ENCODE data around the gene AIPL1. TPM values are rescaled to one million over a fixed set of nuclear protein-coding genes. Genes with fewer than 3 reads are reported as not detected.
A peak's percentile ranks its signal among the peaks of the same experiment; 100 is the strongest.

The AIPL1 gene
- total RNA-seq, 1 experiment from 2014 or later: 0.46 TPM

DNA sequence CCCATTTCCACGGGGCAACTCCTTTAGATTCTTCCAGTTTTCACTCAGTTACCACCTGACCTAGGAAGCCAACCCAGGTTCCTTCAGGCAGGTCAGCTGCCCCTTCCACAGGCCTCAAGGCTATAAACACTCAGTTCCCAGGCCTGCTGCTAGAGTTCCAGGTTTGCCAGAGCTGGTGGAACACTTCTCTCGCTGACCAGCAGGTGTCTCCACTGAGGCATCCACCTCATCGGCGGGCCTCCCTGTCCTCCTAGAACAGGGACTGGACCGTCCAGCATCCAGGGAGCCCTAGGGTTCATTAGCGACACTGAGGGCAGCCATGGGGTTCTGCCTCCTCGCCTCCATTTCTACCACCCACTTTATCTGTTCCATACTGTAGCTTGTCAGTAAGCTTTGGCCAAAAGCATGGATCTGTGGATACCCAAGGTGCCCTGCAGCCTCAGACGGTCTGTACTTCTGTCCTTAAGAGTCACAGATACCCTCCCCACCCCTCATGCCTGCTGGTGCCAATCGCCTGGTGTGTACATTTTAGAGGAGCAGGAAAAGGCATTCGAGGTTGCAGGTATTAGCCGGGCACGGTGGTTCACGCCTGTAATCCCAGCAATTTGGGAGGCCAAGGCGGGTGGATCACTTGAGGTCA lies 38.3 kb upstream of the AIPL1 start:
- ATAC-seq (peak; percentile 79), DNase-seq (ENCODE audit: low spot score) (peak; percentile 89)
- TF ChIP-seq, protein P1, sequence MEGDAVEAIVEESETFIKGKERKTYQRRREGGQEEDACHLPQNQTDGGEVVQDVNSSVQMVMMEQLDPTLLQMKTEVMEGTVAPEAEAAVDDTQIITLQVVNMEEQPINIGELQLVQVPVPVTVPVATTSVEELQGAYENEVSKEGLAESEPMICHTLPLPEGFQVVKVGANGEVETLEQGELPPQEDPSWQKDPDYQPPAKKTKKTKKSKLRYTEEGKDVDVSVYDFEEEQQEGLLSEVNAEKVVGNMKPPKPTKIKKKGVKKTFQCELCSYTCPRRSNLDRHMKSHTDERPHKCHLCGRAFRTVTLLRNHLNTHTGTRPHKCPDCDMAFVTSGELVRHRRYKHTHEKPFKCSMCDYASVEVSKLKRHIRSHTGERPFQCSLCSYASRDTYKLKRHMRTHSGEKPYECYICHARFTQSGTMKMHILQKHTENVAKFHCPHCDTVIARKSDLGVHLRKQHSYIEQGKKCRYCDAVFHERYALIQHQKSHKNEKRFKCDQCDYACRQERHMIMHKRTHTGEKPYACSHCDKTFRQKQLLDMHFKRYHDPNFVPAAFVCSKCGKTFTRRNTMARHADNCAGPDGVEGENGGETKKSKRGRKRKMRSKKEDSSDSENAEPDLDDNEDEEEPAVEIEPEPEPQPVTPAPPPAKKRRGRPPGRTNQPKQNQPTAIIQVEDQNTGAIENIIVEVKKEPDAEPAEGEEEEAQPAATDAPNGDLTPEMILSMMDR (IDR thresholded peaks at IDR 0.05): peak; percentile 94
- TF ChIP-seq NR1H2 (CRISPR knock-in tag; IDR thresholded peaks at IDR 0.05): no peak
- H3K4me3 Mint-ChIP-seq: no peak overlapping the region
- no peaks in the 10 kb centered on the region for H3K36me3 Mint-ChIP-seq
- peaks cover 19% of the 10 kb centered on the region for H3K4me1 Mint-ChIP-seq
- CTCF ChIA-PET: interaction anchor here (0.6 to 4.4 kb wide), 43 partner anchors 9 to 240 kb away, joined by 3 to 36 read pairs (median 5); partner anchors contain the start of genes AIPL1, C17orf100, MED31 and PIMREG
- no peaks in the 10 kb centered on the region; the same call in 1 of the 2 replicates for H3K27me3 Mint-ChIP-seq (ENCODE audit: low read depth)
- peak overlapping the region; percentile 71 for H3K27ac Mint-ChIP-seq
- POLR2A ChIA-PET: interaction anchor here (0.7 kb wide), 1 partner anchor 152 kb away, joined by 3 read pairs; no protein-coding TSS in a partner anchor
- H3K9me3 Mint-ChIP-seq: no peaks in the 10 kb centered on the region

DNA sequence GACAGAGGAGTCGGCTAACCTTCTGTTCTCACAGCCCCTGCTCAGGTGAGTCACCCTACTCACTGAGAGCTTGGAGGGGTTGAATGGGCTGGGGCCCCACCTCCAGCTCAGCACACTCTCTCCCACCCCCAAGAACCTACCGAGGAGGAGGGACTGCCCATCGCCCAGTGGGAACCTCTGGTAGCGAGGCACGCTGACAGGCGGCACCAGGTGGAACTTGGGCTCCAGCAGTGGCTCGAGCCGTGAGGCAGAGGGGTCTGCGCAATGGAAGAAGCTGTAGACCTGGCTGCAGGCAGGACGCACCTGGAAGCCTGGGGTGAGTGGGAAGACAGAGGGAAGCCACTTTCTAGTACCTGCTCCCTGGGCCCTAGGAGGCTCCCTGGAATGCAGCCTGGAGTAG lies 37.6 kb upstream of the AIPL1 start:
- Mint-ChIP-seq H3K4me3 (no peak overlapping the region), H3K4me1 (peaks cover 19% of the 10 kb centered on the region), H3K27me3 (ENCODE audit: low read depth) (no peaks in the 10 kb centered on the region; the same call in 1 of the 2 replicates), H3K9me3 (peaks cover 4% of the 10 kb centered on the region; the same call in 1 of the 2 replicates), H3K36me3 (no peaks in the 10 kb centered on the region), H3K27ac (no peak overlapping the region)
- ATAC-seq: no peak
- ChIA-PET POLR2A (interaction anchor here (0.6 kb wide), 1 partner anchor 80 kb away, joined by 6 read pairs; no protein-coding TSS in a partner anchor), CTCF (interaction anchor here (0.6 to 4.4 kb wide), 42 partner anchors 9 to 241 kb away, joined by 3 to 36 read pairs (median 5); partner anchors contain the start of genes AIPL1, C17orf100, MED31 and PIMREG)
- no peak for DNase-seq (ENCODE audit: low spot score)
- no peak for TF ChIP-seq TEAD4 (CRISPR knock-in tag; IDR thresholded peaks at IDR 0.05)
- TF ChIP-seq, protein P2, sequence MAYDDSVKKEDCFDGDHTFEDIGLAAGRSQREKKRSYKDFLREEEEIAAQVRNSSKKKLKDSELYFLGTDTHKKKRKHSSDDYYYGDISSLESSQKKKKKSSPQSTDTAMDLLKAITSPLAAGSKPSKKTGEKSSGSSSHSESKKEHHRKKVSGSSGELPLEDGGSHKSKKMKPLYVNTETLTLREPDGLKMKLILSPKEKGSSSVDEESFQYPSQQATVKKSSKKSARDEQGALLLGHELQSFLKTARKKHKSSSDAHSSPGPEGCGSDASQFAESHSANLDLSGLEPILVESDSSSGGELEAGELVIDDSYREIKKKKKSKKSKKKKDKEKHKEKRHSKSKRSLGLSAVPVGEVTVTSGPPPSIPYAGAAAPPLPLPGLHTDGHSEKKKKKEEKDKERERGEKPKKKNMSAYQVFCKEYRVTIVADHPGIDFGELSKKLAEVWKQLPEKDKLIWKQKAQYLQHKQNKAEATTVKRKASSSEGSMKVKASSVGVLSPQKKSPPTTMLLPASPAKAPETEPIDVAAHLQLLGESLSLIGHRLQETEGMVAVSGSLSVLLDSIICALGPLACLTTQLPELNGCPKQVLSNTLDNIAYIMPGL (CRISPR knock-in tag; IDR thresholded peaks at IDR 0.05): no peak
- no peak for TF ChIP-seq FOXP1 (CRISPR knock-in tag; IDR thresholded peaks at IDR 0.05; ENCODE audit: borderline replicate concordance)
- TF ChIP-seq, protein P3, sequence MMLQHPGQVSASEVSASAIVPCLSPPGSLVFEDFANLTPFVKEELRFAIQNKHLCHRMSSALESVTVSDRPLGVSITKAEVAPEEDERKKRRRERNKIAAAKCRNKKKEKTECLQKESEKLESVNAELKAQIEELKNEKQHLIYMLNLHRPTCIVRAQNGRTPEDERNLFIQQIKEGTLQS (CRISPR knock-in tag; conservative IDR thresholded peaks at IDR 0.05): no peak
- TF ChIP-seq, protein P4, sequence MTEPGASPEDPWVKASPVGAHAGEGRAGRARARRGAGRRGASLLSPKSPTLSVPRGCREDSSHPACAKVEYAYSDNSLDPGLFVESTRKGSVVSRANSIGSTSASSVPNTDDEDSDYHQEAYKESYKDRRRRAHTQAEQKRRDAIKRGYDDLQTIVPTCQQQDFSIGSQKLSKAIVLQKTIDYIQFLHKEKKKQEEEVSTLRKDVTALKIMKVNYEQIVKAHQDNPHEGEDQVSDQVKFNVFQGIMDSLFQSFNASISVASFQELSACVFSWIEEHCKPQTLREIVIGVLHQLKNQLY (CRISPR knock-in tag; IDR thresholded peaks at IDR 0.05): no peak
- no peak for TF ChIP-seq CREB1 (CRISPR knock-in tag; IDR thresholded peaks at IDR 0.05)
- TF ChIP-seq ESRRA (CRISPR knock-in tag; IDR thresholded peaks at IDR 0.05; ENCODE audit: borderline replicate concordance): no peak
- TF ChIP-seq ELF4 (CRISPR knock-in tag; IDR thresholded peaks at IDR 0.05; ENCODE audit: low read depth): no peak
- no peak for TF ChIP-seq ZNF317 (CRISPR knock-in tag; IDR thresholded peaks at IDR 0.05; ENCODE audit: borderline replicate concordance, low read depth)
- TF ChIP-seq, protein P5, sequence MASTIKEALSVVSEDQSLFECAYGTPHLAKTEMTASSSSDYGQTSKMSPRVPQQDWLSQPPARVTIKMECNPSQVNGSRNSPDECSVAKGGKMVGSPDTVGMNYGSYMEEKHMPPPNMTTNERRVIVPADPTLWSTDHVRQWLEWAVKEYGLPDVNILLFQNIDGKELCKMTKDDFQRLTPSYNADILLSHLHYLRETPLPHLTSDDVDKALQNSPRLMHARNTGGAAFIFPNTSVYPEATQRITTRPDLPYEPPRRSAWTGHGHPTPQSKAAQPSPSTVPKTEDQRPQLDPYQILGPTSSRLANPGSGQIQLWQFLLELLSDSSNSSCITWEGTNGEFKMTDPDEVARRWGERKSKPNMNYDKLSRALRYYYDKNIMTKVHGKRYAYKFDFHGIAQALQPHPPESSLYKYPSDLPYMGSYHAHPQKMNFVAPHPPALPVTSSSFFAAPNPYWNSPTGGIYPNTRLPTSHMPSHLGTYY (CRISPR knock-in tag; IDR thresholded peaks at IDR 0.05): no peak
- no peak for TF ChIP-seq OVOL2 (CRISPR knock-in tag; IDR thresholded peaks at IDR 0.05; ENCODE audit: borderline replicate concordance)
- TF ChIP-seq, protein P6, sequence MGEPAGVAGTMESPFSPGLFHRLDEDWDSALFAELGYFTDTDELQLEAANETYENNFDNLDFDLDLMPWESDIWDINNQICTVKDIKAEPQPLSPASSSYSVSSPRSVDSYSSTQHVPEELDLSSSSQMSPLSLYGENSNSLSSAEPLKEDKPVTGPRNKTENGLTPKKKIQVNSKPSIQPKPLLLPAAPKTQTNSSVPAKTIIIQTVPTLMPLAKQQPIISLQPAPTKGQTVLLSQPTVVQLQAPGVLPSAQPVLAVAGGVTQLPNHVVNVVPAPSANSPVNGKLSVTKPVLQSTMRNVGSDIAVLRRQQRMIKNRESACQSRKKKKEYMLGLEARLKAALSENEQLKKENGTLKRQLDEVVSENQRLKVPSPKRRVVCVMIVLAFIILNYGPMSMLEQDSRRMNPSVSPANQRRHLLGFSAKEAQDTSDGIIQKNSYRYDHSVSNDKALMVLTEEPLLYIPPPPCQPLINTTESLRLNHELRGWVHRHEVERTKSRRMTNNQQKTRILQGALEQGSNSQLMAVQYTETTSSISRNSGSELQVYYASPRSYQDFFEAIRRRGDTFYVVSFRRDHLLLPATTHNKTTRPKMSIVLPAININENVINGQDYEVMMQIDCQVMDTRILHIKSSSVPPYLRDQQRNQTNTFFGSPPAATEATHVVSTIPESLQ (CRISPR knock-in tag; IDR thresholded peaks at IDR 0.05): no peak
- TF ChIP-seq ZNF121 (CRISPR knock-in tag; IDR thresholded peaks at IDR 0.05): no peak
- TF ChIP-seq, protein P7, sequence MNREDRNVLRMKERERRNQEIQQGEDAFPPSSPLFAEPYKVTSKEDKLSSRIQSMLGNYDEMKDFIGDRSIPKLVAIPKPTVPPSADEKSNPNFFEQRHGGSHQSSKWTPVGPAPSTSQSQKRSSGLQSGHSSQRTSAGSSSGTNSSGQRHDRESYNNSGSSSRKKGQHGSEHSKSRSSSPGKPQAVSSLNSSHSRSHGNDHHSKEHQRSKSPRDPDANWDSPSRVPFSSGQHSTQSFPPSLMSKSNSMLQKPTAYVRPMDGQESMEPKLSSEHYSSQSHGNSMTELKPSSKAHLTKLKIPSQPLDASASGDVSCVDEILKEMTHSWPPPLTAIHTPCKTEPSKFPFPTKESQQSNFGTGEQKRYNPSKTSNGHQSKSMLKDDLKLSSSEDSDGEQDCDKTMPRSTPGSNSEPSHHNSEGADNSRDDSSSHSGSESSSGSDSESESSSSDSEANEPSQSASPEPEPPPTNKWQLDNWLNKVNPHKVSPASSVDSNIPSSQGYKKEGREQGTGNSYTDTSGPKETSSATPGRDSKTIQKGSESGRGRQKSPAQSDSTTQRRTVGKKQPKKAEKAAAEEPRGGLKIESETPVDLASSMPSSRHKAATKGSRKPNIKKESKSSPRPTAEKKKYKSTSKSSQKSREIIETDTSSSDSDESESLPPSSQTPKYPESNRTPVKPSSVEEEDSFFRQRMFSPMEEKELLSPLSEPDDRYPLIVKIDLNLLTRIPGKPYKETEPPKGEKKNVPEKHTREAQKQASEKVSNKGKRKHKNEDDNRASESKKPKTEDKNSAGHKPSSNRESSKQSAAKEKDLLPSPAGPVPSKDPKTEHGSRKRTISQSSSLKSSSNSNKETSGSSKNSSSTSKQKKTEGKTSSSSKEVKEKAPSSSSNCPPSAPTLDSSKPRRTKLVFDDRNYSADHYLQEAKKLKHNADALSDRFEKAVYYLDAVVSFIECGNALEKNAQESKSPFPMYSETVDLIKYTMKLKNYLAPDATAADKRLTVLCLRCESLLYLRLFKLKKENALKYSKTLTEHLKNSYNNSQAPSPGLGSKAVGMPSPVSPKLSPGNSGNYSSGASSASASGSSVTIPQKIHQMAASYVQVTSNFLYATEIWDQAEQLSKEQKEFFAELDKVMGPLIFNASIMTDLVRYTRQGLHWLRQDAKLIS (CRISPR knock-in tag; IDR thresholded peaks at IDR 0.05; ENCODE audit: borderline replicate concordance): no peak
- no peak for TF ChIP-seq ZNF263 (CRISPR knock-in tag; IDR thresholded peaks at IDR 0.05; ENCODE audit: low read depth)
- TF ChIP-seq, protein P8, sequence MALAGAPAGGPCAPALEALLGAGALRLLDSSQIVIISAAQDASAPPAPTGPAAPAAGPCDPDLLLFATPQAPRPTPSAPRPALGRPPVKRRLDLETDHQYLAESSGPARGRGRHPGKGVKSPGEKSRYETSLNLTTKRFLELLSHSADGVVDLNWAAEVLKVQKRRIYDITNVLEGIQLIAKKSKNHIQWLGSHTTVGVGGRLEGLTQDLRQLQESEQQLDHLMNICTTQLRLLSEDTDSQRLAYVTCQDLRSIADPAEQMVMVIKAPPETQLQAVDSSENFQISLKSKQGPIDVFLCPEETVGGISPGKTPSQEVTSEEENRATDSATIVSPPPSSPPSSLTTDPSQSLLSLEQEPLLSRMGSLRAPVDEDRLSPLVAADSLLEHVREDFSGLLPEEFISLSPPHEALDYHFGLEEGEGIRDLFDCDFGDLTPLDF (CRISPR knock-in tag; IDR thresholded peaks at IDR 0.05): no peak

All from WTC11 (cell line).